Measurements from ENCODE around the gene GNAS.

DNA sequence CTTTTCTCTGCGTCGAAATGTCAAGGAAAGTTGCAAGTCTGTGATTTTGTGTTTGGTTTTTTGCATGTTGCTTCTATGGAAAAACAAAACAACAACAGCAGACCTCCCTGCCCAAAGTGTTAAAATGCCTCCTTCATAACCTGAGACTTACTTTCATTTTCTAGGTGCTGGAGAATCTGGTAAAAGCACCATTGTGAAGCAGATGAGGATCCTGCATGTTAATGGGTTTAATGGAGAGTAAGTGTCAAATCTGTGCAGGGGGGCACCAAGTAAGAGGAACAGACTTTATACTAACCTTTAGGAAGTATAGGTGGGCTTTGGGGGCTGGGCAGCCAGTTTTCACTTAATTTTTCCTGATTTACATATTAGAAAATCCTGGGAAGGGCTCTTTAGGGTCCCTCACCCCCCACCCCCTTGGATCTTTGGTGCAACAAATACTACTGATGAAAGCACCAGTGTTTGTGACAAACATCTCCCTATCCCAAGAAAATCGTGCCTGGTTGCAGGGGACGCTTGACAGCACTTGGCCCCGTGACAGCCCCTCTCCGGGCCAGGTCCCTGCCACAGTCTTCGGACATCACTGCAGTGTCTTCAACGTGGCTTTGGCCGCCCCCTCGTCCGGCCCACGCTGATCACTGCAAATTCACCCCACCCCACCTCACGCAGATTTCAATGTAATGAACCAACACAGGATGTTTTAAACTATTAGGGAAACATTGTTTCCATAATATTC lies 43.1 kb downstream of the GNAS start:
- TF ChIP-seq, protein P1, sequence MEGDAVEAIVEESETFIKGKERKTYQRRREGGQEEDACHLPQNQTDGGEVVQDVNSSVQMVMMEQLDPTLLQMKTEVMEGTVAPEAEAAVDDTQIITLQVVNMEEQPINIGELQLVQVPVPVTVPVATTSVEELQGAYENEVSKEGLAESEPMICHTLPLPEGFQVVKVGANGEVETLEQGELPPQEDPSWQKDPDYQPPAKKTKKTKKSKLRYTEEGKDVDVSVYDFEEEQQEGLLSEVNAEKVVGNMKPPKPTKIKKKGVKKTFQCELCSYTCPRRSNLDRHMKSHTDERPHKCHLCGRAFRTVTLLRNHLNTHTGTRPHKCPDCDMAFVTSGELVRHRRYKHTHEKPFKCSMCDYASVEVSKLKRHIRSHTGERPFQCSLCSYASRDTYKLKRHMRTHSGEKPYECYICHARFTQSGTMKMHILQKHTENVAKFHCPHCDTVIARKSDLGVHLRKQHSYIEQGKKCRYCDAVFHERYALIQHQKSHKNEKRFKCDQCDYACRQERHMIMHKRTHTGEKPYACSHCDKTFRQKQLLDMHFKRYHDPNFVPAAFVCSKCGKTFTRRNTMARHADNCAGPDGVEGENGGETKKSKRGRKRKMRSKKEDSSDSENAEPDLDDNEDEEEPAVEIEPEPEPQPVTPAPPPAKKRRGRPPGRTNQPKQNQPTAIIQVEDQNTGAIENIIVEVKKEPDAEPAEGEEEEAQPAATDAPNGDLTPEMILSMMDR (IDR thresholded peaks at IDR 0.05) = no peak
- TF ChIP-seq POLR2A (IDR thresholded peaks at IDR 0.05) (no peak), EP300 (IDR thresholded peaks at IDR 0.05) (no peak)
